ENCODE data around the gene IRX4.
"Not testable (repeated sequence)": the region's sequence is repeated elsewhere in the genome, so short reads cannot be mapped to it uniquely, and the experiment has no call there.

IRX4 gene

DNA sequence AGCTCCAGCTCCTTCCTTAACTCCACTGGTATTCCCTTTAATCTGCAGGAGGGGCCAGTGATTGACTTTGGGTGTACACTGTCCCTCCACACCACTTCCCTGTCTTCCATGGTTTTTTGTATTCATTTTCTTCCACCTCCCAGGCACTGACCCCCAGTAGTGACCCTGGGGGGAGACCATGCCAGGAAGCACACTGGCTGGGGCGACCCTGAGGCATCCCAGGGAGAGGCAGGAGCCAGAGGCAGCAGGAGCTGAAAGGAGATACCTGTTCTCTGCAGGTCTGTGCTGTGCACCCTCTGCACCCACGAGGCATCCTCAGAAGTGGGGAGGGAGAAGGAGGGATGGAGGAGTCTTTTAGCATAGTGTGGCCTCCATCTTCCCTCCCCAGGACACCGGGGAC, 27.6 kb downstream of the IRX4 start:
- DNase-seq = no peak

- no peak for DNase-seq
Measured at GRCh38 chr5:1853531-1853930, 29.2 kb downstream of the IRX4 start.

DNA sequence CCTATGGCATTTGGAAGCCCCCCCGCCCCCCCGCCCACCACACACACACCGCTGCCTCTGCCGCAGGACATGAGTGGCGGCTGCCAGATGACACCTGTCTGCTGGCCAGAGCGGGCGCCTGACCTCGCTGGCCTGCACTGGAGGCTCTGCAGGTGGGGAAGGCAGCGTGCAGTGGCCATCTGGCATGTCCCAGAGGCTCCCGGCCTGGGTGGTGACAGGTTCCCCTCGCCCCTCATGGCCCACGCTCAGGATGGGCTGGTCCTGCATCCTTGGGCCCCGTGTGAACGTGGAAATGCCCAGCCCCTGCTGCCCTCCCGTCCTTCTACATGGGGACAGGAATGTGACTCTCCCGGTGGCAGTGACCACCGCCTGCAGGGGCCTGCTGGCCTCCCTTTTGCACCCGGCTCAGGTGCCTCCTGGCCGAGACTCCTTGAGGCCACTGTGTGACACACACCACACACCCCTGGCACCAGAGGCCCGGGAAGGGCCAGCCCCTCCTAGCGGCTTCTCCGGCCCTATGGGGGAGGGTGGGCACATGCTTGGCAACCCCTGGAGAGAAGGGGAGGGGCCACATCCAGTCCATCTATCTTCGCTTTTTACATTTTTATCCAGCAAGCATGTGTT, 30.3 kb downstream of the IRX4 start:
- DNase-seq = no peak

DNA sequence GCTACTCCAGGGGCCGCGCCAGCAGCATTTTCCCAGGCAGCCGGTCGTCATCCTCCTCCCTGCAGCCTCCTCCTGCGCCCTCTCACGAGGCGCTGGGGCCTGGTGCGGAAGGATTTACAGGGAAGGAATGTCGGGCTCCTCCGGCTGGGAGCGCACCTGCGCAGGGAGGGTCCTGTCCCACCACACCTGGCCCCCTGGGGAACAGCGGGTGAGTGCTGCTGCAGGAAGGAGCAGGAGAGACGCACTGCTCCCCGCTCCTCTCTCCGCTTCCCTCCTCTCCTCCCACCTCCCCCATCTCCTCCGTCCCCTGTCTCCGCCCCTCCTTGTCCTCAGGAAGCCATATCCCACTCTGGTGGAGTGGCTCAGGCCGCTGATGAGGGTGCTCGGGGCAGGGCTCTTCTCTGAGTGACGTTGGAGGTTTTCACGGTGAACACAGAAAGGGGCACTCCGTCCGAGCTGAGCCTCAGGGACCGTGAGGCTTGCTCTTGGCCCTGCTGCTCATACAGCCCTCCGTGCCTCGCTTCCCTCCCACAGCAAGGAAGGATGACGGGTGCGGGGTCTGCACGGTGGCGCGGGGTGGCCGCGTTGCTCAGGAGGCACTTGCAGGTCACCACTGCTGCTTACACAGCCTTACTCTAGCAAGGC, 31.3 kb downstream of the IRX4 start:
- DNase-seq = no peak

DNA sequence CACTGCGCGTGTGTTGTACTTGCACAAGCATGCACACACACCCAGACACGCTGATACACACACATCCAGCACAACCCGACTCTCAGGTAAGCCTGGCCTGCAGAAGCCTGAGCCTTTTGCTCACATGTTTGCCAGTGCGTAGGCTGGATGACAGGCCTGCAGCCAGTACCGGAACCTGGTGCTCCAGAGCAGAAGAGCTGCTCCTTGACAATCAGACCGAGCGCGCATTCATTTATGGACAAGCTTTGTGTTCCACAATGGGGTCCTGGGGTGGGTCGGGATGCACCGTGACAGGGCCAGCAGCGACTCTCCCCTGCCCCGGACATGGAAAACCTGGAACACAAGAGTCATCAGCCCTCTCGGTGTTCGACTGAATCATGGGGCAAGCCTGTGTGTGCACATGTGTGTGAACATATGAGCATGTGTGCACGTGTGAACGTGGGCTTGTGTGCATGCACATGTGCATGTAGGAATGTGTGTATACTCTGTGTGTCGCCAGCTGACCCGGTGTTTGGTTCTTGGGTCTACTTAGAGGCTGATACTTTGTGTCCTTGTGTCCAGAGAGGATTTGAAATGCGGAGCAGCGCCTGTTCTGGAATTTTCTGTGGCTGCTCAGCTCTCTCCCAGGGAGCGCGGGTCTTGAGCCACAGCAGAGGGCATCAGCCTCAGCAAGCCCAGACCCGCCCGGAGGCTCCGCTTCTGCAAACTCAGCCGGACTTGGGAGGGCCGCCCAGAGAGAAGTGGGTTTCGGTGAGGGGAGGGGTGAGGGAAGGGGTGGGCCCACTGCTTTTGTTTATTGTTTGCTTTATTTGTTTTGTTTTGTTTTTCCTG, 32.2 kb downstream of the IRX4 start:
- DNase-seq = no peak

GRCh38 chr5:1847611-1848010, 35.1 kb downstream of the IRX4 start:
- DNase-seq = no peak

DNA sequence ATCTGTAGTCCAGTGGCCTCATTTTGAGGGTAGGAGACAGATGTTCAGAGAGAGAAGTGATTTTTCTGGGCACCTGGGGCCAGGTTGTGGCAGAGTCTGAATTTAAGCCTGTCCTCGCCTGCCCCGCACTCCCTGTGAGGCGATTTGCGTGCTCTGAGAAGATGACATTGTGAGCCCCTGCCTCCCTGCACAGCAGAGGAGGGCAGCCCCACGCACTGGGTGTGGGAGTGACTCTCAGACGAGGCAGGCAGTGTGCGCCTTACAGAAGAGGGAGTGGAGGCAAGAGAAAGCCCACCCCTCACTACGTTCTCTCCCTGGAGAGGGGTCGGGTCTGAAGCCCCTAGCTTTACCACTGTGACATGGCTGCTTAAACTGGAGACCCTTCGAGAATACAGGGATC, 35.7 kb downstream of the IRX4 start:
- no peak for DNase-seq

- no peak for DNase-seq
Measured at GRCh38 chr5:1846583-1846982, 36.1 kb downstream of the IRX4 start.

GRCh38 chr5:1845696-1846095, 37.0 kb downstream of the IRX4 start:
- no peak for DNase-seq

DNA sequence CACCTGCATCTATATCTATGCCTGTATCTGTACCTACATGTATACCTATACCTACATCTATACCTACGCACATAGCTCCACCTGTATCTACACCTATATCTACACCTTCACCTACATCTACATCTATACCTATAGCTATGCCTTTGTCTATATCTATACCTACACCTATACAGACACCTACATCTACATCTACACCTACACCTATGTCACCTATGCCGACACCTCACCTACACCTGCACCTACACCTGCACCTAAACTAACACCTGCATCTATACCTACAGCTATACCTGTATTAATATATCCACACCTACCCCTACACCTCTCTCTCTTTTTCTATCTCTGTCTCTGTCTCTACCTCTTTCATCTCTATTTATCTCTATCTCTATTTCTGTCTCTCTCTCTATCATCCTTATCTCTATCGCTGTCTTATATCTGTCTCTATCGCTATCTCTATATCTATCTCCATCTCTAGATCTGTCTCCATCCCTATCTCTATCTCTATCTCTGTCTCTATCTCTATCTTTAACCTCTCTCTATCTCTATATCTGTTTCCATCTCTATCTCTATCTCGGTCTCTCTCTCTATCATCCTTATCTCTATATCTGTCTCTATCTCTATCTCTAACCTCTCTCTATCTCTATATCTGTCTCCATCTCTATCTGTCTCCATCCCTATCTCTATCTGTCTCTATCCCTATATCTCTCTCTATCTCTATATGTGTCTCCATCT, 37.9 kb downstream of the IRX4 start:
- no peak for DNase-seq

DNA sequence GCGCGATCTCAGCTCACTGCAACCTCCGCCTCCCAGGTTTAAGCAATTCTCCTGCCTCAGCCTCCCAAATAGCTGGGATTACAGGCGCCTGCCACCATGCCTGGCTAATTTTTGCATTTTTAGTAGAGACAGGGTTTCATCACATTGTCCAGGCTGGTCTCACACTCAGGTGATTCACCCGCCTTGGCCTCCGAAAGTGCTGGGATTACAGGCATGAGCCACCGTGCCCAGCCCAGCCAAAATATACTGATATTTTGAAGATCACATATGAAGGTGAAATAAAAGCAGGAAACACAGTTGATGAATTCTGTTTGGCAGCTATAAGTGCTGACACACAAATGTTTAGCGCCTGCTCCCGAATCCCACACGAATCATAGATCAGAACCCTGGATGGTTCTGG, 39.0 kb downstream of the IRX4 start:
- not testable (repeated sequence) for DNase-seq

DNA sequence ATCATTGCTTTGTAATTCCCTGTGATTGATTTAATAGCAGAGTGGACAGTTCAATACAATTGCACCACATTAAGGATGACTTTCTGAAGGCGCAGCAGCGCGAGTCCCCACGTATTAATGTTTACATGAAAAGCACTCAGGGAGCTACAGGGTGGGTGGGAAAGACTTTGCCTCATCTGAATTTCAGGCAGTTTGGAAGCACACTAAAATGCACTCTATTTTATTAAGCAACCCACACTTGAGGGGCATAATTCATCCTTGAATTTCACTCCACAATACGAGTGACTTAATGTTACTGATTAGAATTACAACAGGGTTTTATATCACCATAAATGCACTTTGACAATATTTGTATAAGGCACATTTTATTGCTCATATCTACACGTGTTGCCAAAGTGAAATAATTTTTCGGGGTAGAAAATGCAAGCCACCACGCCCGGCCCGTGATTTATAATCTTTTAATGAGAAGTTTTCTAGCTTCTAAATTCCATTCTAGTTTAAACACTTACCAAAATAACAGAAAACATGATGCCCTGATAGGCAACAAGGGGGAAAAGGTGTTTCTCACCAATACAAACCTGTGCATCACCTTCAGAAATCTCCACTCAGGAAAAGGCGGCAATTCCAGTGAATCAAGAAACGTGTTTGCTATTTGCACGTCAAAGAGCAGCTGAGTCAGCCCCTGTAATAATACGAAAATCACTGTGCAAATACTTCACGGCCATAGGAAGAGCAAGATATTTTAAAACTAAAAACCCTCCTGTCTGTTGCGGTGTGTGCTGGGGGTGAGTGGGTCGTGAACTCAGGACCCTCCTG, 40.5 kb downstream of the IRX4 start:
- no peak for DNase-seq

GRCh38 chr5:1840741-1841521, 41.8 kb downstream of the IRX4 start:
- DNase-seq = no peak

DNA sequence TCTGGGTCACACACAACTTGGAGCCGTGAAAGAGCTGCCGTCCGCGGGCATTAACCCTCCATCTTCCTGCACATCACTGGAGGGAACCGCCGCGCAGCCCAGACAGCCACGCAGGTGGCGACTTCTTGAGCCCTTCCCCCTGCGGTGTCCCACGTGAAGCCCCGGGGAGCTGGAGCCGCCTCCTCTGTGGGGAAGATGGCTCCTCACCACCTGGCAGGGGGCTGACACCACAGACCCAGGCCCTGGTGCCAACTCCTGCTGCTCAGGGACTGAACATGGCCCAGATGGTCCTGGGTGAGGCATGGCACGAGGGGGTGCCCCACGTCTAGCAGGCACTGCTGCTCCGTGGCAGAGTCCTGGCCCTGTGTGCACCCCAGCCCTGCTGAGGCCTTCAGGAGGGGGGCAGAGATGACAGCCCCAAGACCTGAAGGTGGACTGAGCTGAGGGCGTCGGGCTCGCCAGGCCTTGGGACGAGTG, 42.6 kb downstream of the IRX4 start:
- DNase-seq = no peak

- no peak for DNase-seq
Measured at GRCh38 chr5:1838013-1838412, 44.7 kb downstream of the IRX4 start.

GRCh38 chr5:1836891-1837880, 45.5 kb downstream of the IRX4 start:
- no peak for DNase-seq

GRCh38 chr5:1836176-1836890, 46.4 kb downstream of the IRX4 start:
- no peak for DNase-seq

GRCh38 chr5:1835431-1835830, 47.3 kb downstream of the IRX4 start:
- no peak for DNase-seq

GRCh38 chr5:1834721-1835429, 47.9 kb downstream of the IRX4 start:
- no peak for DNase-seq
